Measurements from ENCODE around the gene OBP2A. TPM values are rescaled to one million over a fixed set of nuclear protein-coding genes. Genes with fewer than 3 reads are reported as not detected.
"Not testable (repeated sequence)": the region's sequence is repeated elsewhere in the genome, so short reads cannot be mapped to it uniquely, and the experiment has no call there.

Gene OBP2A
- total RNA-seq, 2 experiments from 2014 or later, result not detected

DNA sequence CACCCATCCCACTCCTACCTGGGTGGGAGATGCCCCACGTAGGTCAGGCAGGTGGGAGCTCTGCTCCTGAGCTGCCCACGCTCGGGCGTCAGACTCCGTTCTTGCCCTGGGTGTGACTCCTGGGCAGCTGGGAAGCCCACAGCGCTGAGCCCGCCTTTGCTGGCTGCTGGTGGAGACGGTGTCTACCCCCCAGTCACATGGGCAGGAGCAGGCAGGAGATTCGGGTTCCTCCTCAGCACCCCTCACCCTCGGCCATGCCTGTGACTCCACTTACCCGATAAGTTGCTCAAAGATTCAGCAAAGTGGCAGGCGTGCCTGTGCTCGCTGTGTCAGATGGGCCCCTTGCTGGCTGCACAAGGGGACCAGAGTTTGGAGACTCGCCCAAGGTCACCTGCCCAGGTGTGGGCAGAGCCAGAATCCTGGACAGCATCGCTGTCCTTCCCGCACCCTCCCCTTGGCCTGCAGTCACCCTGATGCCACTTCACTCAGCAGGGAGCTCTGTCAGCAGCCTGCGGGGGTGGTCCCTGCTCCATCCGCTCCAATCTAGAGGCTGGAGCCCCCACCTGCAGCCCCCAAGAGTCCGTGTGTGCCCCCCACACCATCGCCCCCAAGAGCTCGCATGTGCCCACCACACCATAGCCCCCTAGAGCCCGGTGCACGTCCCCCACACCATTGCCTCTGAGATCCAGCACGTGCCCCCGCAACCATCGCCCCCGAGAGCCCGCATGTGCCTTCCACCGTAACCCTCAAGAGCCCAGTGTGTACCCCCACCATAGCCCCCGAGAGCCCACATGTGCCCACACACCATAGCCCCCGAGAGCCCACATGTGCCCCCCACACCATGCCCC lies 20.5 kb upstream of the OBP2A start:
- CTCF ChIA-PET, result no interaction called here
- POLR2A ChIA-PET, result no interaction called here

DNA sequence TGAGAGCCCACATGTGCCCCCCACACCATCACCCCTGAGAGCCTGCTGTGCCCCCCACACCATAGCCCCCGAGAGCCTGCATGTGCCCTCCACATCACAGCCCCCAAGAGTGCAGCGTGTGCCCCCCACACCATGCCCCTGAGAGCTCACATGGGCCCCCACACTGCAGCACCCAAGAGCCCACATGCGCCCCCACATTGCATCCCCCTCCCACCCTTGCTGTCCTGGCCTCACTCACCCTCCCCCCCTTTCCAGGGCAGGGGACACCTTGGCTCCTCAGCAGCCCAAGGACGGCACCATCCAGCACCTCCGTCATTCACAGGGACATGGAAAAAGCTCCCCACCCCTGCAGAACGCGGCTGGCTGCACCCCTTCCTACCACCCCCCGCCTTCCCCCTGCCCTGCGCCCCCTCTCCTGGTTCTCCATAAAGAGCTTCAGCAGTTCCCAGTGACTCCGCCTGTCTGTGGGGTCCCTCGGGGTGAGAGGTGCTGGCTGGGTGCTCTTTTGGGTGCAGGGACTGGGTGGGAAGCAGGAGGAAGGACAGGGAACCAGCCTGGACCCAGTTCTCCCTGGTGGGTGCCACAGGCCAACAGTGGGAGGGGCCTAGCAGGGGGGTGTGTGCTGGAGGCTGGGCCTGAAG lies 19.7 kb upstream of the OBP2A start:
- ChIA-PET POLR2A (no interaction called here), CTCF (no interaction called here)

DNA sequence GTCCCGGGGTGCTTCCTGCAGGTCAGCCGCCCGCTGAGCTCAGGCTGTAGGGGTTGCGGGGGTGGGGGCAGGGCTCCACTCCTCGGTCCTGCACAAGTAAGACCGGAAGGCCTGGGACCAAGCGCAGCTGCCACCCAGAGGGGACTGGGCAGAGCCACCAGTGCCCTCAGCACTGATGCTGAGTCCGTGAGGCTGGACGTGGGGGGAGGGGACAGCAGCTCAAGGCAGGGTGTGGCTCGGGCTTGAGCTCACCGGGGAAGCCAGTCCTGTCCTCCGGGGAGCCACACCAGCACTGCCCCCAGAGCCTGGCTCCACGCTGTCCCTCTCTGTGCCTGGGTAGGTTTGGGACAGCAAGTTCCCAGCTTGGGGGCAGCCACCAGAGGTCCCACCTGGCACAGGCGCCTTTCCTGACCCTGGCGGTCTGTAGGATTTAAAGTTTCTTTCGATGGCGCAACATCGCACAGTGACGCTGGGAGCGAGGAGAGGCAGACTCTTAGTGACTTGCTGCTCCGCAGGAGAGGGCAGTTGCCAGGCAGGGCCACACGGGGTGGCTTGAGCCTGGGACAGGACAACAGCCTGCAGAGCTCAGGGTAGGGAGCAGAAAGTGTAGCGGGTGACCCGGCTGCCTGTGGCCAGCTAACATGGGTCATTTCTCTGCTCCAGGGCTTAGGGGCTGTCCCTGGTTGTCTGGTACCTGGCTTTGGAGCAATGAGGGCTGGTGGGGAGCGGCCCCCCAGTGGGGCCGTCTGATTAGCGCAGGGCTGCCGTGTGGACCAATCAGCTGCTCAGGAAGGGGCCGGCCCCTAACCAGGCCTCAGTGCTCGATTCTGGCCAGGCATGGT lies 19.0 kb upstream of the OBP2A start:
- ChIA-PET CTCF (no interaction called here), POLR2A (no interaction called here)

DNA sequence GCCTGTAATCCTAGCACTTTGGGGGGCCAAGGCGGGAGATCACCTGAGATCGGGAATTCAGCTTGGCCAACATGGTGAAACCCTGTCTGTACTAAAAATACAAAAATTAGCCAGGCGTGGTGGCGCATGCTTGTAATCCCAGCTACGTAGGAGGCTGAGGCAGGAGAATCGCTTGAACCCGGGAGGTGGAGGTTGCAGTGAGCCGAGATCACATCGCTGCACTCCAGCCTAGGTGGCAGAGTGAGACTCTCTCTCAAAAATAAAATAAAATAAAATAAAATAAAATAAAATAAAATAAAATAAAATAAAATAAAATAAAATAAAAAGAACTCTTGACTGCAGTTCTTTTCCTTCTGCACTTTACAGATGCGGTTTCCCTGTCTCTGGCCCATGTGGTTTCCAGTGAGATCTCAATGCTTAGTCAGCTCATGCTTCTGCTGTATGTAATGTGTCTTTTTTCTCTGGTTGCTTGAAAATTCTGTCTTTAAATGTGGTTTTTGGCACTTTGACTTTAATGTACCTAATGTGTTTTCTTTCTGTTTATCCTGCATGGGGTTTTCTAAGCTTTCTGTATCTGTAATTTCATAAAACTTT lies 17.0 kb upstream of the OBP2A start:
- CTCF ChIA-PET, POLR2A ChIA-PET: not testable (repeated sequence)

DNA sequence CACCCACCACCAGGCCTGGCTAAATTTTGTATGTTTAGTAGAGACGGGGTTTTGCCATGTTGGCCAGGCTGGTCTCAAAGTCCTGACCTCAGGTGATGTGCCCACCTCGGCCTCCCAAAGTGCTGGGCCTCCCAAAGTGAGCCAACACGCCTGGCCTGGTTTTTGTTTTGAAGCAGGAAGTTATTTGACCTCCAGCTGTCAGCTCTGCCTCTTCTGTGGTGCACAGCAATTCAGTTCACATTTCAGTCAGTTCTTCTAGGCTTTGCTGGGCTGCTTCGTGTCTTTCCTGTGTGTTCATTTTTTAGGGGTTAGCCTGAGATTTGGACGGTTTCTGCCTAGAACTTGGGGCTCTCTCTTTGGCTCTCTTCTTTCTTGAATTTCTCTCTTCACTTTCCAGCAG lies 15.8 kb upstream of the OBP2A start:
- CTCF ChIA-PET, result no interaction called here

DNA sequence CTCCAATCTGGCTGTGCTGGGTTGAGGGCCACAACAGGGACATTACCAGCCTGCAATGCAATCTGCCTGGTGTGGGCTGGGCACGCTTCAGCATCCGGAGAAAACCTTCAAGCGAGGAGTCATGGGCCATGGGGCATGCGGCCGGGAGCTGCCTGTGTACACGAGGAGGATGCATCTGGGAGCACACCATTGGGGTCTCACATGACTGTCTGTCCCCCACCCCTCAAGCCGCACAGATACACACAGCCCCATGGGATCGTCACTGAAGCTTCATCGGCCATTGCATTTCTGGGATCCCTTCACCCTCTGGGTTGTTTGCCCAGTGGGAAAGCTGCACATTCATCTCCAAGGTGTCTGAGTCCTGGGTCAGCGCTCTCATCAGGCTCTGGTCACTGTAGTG lies 14.8 kb upstream of the OBP2A start:
- POLR2A ChIA-PET, result no interaction called here
- CTCF ChIA-PET, result no interaction called here

More for the DNA sequence above, 15.8 kb upstream of the OBP2A start:
- POLR2A ChIA-PET, result no interaction called here

DNA sequence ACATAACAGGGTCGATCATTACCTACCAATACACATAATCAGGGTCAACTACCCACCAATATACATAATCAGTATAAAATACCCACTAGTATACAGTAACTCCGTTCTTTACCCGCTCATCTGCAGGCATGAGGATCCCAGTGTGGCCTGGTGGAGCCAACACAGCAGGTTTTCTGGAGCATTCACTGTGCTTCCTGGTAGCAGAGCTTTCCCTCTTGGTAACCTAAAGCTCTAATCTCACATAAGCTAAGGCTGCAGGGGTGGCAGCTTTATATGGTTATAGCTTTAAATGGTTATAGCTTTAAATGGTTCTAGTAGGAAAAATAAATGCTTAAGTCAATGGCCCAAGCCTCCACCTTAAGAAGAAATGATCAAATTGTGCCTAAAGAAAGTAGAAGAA lies 12.8 kb upstream of the OBP2A start:
- ChIA-PET POLR2A (no interaction called here), CTCF (no interaction called here)

DNA sequence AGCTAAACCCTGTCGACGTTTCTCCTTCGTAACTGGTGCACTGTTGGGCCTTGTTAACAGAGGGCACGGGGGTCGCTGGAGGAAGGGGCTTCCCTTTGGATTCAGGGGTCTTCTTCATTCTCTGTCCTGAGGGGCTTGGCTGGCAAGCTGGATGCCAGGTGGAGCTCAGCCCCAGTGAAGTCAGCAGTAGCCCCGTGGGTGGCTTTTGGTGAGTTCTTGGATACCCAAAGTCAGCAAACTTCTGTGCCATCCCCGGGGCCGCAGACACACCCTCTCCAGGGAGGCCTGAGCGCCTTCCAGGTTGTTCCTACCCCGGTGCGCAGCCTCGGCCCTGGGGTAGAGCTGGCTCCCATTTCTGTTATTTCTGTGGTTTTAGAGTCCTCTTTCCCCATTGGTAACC lies 12.3 kb upstream of the OBP2A start:
- CTCF ChIA-PET, result no interaction called here

DNA sequence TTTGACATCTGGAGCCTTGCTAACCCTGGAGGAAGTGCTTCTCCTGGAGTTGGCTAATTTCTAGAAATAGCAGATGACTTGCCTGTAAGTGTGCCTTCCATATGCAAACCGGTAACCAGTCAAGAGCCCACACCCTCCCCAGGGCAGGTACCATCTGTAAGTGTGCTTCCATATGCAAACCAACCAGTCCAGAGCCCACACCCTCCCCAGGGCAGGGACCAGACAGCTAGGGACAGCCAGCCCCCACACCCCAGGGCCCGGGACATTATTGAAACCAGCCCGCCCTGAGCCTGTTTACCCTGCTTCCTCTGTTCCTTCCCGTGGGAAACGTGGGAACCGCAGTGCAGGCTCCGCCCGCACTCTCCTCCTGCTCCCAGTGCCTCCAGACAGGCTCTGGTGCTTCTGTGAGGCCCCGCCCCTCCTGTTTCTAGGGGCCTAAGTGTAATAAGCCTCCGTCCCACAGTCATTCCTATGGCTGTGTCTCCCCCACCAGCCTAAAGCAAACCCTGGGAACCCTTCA lies 11.7 kb upstream of the OBP2A start:
- CTCF ChIA-PET, POLR2A ChIA-PET: not testable (repeated sequence)

More for the DNA sequence above, 12.3 kb upstream of the OBP2A start:
- POLR2A ChIA-PET, result no interaction called here

DNA sequence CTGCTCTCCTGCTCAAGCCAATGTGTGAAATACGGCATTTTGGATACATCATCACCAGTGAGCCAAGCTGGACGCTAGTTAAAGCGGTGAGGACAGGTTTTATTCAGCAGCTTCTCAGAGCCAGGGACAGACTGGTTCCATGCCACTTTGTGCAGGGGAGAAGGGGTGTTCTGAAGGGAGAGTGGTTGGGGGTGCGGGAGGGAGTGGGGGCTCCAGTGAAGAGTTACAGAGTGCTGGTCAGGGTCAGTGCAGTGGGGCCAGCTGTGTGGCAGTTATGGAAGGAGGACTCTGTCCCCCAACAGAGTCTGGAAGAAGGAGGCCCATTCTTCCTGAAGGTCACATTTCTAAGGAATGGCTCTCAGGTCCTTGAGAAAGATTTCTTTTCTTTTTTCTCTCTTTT lies 11.1 kb upstream of the OBP2A start:
- POLR2A ChIA-PET, CTCF ChIA-PET: not testable (repeated sequence)

DNA sequence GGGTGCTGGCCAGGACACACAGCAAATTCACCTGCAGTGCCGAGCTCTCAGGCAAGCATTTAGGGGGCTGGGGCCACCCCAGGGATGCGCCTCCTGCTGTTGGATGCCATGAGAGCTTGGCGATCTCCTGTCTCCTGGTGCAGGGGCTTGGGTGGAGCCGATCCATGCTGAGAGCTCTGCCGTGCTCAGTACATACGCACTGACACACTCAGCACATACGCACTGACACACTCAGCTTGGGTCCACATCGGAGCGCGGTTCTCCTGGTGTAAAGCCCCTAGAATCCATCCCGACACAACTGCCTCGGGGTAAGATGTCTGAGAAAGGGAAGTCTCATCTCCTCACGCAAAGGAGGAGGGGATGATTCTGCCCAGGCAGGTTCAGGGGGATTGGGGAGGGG lies 10.3 kb upstream of the OBP2A start:
- POLR2A ChIA-PET, CTCF ChIA-PET: not testable (repeated sequence)

DNA sequence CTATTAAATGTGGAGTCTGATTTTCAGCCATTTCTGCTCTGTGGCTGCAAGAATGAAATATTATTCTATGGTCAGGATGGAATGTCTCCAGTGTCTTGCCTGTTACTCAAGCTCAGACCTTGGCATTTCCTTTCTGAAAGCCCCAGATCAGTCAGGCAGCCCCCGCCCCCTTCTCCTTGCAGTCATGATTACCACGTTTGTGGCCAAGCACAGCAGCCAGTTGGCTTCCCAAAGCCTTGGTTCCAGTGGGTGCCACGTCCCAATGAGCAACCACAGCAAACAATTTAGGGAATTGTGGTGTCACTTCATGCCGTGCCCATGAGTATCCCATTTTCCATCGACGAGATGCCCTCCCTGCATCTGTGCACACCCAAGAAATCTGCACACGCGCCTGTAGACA lies 9.7 kb upstream of the OBP2A start:
- POLR2A ChIA-PET, result no interaction called here

DNA sequence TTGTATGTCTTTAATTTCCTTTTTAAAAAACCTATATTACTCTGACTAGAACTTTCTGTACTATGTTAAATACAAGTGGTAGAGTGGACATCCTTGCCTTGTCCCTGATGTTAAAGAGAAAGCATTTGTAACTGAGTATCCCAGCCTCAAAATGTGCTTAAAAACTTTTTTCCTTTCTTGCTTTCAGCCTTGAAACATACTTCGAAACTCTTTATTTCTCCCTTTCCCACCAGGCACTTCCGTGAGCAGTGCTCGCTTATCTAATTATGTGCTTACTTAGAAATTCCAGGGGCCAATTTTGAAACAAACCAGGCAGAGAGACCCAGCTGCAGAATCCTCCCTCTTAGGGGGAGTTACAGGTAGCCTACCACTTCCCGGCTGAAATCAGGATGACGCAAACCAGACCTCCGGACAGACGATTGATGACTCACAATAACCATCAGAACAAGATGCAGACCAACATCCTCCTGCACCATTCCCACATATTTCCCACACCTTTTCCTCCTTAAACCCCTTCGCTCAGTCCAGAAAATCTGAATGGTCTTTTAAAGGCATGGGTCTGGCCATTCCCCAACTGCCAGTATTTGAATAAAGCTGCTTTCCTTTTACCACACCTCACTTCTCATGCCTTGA lies 2.5 kb upstream of the OBP2A start:
- POLR2A ChIA-PET, CTCF ChIA-PET: not testable (repeated sequence)

More for the DNA sequence above, 9.7 kb upstream of the OBP2A start:
- CTCF ChIA-PET, result no interaction called here

DNA sequence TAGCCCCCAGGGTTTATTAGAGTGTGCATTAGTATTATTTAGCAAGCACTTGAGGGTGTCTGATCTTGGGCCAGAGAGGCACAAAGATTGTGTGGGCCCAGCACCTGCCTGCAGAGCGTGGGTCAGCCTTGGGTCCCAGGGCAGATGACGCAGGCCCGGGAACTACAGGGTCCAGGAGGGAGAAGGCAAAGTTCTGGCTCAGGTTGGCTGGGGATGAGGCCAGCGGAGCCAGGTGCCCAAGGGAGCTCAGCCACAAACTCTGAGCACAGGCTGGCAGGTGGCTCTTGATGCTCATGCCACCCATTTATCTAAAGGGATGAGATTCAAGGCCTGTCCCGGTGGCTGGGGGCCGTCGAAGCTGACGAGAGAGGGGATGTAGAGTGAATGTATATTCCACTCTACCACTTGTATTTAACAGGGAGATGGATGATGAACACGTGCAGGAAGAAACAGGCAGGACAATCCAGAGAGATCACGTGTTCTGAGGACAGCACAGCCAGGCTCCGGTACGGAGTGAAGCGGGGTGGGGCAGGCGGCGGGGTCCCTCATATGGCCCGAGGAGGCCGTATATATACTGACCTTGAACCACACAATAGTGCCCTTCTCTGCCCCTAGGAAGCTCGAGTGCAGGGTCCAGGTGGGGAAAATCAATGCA lies 818 bp upstream of the OBP2A start:
- ChIA-PET POLR2A (no interaction called here), CTCF (no interaction called here)

DNA sequence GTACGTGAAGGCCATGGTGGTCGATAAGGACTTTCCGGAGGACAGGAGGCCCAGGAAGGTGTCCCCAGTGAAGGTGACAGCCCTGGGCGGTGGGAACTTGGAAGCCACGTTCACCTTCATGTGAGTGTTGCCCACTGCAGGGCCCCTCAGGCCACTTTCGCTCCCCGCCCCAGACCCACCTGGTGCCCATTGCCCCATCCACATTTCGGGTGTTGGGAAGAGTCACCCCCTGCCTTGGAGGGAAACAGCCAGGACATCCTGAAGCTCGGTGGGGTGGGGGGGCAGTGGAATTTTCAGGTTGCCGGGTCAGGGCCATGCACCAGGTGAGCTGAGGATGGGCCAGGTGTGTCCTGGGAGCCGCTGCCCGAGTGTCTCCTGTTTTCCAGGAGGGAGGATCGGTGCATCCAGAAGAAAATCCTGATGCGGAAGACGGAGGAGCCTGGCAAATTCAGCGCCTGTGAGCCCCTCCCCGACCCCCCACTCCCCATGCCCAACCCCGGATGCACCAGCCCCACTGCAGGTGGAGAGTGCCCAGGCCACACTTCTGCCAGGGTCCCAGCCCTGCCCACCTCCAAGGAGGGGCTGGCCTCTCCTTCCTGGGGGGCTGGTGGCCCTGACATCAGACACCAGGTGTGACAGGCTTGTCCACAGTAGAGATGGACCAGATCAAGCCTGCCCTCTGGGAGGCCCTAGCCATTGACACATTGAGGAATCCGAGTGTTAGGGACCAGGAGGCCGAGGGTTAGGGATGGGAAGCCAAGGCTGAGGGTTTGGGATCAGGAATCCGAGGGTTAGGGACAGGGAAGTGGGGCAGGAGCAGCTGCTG lies 1.1 kb downstream of the OBP2A start:
- POLR2A ChIA-PET, CTCF ChIA-PET: not testable (repeated sequence)

DNA sequence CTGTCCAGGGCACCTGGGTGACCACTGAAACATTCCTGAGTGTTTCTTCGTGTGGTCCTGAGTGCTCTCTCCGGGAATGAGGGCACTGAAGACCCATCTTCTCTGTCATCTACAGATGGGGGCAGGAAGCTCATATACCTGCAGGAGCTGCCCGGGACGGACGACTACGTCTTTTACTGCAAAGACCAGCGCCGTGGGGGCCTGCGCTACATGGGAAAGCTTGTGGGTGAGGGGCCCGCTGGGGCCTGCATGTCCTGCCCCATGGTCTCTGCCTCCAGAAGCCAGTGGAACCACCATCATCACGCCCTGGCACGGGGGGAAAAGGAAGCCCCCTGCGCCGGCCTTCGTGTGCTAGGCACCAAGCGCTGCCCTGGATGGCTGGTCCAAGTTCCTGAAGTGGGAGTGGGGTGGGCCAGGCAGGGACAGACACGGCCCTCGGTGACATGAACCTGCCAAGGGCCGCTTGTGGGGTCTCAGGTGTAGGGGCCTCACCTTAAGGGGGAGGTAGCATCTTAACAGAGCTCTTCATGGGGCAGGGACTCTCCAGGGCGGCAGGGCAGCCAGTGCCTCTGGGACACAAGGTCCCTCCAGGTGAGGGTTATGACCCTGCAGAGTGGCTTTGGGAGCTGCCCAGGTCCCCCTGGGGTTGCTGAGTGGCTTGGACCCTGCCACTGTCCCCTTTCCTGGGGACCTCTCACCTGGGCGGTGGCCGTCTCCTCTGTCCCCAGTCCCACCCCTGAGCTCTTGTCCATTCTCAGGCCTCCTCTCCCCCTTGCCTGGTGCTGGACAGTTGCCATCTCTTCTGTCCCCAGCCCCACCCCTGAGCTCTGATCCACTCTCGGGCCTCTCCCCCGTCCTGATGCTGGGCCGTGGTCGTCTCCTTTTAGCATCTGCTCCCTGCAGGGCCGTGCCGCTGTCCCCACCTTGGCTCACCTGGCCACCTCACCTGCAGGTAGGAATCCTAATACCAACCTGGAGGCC lies 2.1 kb downstream of the OBP2A start:
- ChIA-PET POLR2A (no interaction called here), CTCF (no interaction called here)

All from activated CD8-positive, alpha-beta memory T cell treated with anti-CD3 and anti-CD28 coated beads for 36 hours (primary cell).